Heart left ventricle (tissue), 13 donors: ENCODE results near the gene ABHD5.

Experiments used
- POLR2A ChIP-seq, 2 donors: fragments of 450-650 bp; IDR thresholded peaks; one replicate each; pipeline ENCODE4 v1.6.1; 2017; ENCODE audit warnings: antibody characterized with exemption in 2 of 2, mild to moderate bottlenecking in 2 of 2, moderate library complexity in 2 of 2
- TF ChIP-seq, protein P1 (sequence below), 12 donors: fragments of 200-600 bp; sonication (generic) in 4 of 12; IDR thresholded peaks; one replicate each; pipeline versions ENCODE4 v1.5.0 to v1.8.0; 2018 to 2022; ENCODE audit warnings: antibody characterized with exemption in 12 of 12, mild to moderate bottlenecking in 5 of 12
- donor health status: ischemic (EF 13 %, LVEDD 7.1; RV severe dilation, severe dysfunction).
- donor health status: DM: no; HTN: yes; CAD: no.
- donor health status: DM: no; HTN: no; CAD: no.
- donor health status: ischemic (EF 25% LVEDD 6.9; RV normal size, moderate dysfunction).
- donor health status: ischemic (EF 25% LVEDD 5.7; RV mildly dilated, moderate dysfunction).
- donor health status: ischemic (EF 35%, LVEDD 5.7; RV mildly dilated, moderate dysfunction).
- donor health status: nonischemic (EF 11% LVEDD 7.7; RV severe dilation, severe dysfunction).
- donor health status: DM: yes; HTN: yes; CAD: no.
- donor health status: PGD.
- donor health status: ischemic (EF 29% LVEDD 5.4; RV normal size, mild dysfunction).
- donor health status: nonischemic (EF 23%, LVEDD 6.1; RV moderate dilation, normal function).

DNA sequence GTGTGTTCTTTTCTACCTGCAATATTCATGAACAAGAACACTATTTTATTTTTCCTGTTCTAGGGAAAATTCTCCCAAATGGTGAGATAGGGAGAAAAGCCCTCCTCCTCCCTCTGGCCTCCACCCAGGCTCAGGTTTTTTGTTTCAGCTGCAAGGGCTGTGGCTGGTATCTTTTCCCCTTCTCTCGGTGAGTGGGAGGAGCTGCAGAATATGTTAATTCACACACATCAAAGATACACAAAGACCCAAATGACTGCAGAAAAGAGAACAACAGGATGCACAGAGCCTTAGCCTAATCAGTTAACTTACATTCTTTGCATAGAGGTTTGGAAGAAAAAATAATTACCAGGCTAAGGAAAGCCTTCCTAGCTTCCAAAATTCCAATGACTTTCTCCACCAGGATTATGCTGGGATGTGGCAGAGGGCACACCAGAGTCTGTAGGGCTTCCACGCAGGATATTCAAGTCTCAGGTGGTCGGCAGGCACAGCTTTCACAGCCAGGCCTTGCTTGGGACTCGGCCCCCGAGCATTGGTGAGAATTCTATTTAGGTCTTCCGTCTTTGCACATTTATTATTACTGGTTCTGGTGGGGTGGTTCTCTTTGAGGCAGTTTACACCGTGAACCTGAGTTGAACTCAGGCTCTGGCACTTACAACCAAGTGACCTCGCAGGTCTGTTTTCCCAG is 64.9 kb downstream of the ABHD5 start:
- TF ChIP-seq, protein P1, sequence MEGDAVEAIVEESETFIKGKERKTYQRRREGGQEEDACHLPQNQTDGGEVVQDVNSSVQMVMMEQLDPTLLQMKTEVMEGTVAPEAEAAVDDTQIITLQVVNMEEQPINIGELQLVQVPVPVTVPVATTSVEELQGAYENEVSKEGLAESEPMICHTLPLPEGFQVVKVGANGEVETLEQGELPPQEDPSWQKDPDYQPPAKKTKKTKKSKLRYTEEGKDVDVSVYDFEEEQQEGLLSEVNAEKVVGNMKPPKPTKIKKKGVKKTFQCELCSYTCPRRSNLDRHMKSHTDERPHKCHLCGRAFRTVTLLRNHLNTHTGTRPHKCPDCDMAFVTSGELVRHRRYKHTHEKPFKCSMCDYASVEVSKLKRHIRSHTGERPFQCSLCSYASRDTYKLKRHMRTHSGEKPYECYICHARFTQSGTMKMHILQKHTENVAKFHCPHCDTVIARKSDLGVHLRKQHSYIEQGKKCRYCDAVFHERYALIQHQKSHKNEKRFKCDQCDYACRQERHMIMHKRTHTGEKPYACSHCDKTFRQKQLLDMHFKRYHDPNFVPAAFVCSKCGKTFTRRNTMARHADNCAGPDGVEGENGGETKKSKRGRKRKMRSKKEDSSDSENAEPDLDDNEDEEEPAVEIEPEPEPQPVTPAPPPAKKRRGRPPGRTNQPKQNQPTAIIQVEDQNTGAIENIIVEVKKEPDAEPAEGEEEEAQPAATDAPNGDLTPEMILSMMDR (IDR thresholded peaks at IDR 0.05), result no peak
- no peak for TF ChIP-seq POLR2A (IDR thresholded peaks at IDR 0.05)
